GM19239 (cell line): ENCODE results near the gene GSK3A.
A peak's percentile ranks its signal among the peaks of the same experiment; 100 is the strongest.

Experiments
- DNase-seq: peaks from one replicate; pipeline ENCODE4 v3.0.0; 2011; ENCODE audit warnings: low spot score; ENCODE audit not compliant: insufficient read length
- FAIRE-seq: peaks from 2 replicates; lab custom pipeline; 2011; peaks lifted over from hg19 to GRCh38; lab: Jason Lieb, UNC

GSK3A gene

GRCh38 chr19:42233678-42234292 is 8.6 kb downstream of the GSK3A start:
- DNase-seq (no peak), FAIRE-seq (no peak)

DNA sequence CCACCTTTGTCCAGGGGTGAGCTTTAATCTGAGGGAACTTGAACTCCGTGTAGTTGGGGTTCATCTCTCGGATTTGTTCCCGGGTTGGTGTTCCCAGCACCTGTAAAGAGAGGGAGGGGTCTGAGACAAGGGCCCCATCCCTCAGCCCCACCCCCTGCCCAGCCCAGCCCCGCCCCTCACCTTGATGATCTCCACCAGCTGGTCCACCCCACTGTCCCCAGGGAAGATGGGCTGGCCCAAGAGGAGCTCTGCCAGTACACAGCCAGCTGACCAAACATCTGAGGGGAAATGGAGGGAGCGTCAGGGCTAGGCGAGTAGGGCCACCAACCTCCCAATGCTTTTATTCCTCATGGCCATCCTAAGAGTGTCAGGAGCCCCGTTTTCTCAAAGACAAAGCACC is 9.3 kb downstream of the GSK3A start:
- no peak for DNase-seq
- FAIRE-seq = no peak

DNA sequence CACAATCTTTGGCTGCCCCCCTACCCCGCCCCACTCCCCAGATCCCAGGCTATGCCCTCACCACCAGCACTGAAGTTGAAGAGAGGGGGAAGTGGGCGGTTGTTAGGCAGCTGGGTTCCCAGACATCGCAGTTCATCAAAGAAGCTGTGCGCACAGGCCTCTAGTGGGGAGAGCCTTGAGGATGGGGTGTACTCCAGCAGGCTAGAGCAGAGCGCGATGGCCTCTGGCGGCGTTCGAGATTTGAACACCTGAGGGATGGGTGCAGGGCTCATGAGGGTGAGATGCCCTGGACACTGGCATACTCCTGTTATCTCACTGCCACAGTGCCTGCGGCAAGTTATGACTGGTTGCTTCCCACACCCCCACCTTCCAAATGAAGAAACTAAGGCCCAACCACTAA is 10.0 kb downstream of the GSK3A start:
- no peak for DNase-seq
- no peak for FAIRE-seq

DNA sequence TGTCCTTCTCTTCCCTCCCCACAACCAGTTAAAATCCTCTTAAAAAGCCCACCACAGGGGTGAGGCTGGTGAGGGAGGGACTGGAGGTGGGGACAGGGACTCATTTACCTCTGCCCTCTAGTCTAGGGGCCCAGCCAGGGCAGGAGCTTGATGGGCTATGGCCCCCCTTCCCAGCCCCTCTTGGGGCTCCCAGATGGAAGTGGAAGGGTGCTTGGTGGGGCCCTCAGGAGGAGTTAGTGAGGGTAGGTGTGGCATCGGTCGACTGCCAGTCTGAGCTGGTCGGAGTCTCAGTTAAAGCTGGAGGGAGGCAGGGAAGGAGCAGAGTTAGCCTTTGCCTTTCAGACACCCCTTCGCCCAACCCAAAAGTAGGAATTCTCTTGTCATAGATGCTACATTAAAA is 11.8 kb downstream of the GSK3A start:
- FAIRE-seq (no peak), DNase-seq (no peak)

DNA sequence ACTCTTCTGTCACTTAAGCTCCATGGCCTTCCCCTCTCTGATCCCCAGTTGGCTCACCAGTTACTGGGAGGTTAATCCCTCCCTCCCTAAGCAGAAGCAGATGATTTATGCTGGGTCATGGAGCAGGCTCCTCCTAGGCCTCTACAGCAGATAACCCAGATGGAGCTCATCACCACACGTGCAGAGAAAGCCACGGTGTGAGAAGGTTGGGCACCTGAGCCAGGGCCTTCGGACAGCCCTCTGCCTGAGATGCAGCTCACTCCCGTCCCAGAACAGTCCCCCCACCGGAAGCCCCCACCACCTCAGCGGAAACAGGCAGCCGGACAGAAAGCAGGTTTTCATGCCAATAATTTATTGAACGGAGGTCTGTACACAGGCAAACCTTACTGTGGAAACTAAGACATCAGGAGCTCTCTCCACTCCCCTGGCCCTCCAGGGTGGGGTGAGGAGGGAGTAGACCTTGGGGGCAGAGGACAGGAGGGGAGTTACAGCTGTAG is 12.5 kb downstream of the GSK3A start:
- no peak for FAIRE-seq
- no peak for DNase-seq

DNA sequence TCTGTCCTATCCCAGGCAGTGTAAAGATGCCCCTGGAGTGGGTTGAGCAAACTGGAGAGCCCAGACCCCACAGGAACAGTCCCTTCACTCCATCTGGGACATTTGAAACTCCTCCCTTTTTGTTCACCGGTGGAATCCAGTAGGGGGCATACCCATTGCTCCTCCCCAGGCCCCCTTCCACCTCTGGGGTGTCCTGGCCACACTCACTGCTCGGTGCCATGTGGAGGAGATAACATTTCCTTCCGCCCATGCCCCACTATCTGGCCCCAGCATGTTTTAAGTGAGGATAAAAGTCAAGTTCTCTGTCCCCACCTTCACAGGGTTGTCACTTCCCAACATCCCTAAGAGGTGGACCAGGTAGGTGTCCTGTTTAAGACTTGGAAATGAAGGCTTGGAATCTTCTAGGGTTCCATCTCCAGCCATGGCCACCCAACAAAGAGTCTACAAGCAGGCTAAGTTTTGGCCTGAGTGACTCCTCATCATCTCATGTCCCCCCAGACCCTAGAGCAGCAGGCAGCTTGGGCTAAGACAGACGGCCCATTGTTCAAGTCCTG is 13.0 kb downstream of the GSK3A start:
- FAIRE-seq = no peak
- DNase-seq = no peak

- DNase-seq (no peak), FAIRE-seq (no peak)
These were observed 13.8 kb downstream of the GSK3A start for GRCh38 chr19:42228641-42229040.

- FAIRE-seq = no peak
- DNase-seq = no peak
These were observed 15.5 kb downstream of the GSK3A start for GRCh38 chr19:42226886-42227285.

DNA sequence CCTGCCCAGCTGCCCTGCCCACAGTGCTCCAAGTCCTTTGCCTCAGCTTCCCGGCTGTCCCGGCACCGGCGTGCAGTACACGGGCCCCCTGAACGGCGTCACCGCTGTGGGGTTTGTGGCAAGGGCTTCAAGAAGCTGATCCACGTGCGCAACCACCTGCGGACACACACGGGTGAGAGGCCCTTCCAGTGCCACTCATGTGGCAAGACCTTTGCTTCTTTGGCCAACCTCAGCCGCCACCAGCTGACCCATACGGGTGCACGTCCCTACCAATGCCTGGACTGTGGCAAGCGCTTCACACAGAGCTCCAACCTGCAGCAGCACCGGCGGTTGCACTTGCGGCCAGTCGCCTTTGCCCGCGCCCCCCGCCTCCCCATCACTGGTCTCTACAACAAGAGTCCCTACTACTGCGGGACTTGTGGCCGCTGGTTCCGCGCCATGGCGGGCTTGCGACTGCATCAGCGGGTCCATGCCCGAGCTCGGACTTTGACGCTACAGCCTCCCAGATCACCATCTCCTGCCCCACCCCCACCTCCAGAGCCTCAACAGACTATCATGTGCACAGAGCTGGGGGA is 16.6 kb downstream of the GSK3A start:
- no peak for DNase-seq
- FAIRE-seq = no peak

DNA sequence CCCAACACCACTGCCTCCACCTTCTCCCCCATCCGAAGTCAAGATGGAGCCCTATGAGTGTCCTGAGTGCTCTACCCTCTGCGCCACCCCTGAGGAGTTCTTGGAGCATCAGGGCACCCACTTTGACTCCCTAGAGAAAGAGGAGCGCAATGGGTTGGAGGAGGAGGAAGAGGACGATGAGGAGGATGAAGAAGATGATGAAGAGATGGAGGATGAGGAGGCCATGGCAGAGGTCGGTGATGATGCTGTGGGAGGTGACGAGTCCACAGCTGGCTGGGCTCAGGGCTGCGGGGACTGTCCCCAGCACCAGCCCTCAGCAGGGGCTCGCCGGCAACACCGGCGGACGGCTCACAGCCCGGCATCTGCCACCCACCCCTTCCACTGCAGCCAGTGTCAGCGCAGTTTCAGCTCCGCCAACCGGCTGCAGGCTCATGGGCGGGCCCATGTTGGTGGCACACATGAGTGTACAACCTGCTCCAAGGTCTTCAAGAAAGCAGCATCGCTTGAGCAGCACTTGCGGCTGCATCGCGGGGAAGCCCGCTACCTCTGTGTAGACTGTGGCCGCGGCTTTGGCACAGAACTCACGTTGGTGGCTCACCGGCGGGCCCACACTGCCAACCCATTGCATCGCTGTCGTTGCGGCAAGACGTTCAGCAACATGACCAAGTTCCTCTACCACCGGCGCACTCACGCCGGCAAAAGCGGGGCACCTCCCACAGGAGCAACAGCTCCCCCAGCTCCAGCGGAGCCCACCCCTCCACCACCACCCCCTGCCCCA is 17.3 kb downstream of the GSK3A start:
- DNase-seq = no peak
- no peak for FAIRE-seq

GRCh38 chr19:42220751-42221097 is 21.7 kb downstream of the GSK3A start:
- DNase-seq (no peak), FAIRE-seq (no peak)

DNA sequence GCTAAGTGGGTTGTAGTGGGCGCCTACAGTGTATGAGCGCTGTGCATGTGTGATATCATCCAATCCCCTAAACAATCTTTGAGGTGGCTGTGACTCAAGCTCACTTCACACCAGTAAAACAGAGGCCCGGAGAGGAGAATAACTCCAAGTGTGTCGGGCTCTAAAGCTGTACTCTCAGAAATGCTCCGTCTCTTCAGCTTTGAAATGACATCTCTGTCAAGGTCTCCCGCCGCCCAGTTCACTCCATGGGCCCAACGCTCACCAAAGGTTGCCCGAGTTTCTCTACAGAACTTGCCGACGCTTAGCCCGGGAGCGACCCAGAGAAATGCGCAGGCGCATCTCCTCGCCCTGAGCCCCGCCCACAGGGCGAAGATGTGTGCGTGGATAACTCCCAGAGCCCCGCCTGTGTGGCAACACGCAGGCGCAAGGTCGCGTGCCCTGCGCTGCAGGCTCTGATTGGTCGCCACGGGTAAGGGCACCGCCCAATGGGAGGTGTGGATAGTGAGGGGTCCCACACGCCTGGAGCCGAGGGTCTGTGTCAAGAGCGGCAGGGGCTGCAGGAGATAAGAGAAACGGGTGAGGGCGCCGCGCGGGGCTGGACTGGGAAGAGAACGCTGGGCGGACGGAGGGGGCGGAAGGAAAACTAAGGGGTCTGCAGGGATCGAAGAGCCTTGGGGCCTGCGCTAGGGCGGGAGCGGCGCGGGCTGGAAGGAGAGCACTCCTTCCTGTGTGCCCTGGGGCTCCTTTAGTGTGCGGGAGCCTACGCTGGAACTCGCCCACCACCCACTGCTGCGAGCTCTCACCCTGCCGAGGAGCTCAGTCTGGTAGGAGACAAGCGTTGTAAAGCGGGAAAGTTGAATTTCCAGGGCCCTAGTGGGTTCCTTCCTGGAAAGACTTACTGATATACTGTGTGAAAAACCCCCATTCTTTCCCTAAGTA is 22.3 kb downstream of the GSK3A start, which contains the start of gene ZNF526:
Gene ZNF526 (plus strand): TSS at position 501 of the 939 bp plus-strand sequence. CDS start 4,092 bp downstream, outside the sequence.
- FAIRE-seq (peak; percentile 100), DNase-seq (peak; percentile 99)

DNA sequence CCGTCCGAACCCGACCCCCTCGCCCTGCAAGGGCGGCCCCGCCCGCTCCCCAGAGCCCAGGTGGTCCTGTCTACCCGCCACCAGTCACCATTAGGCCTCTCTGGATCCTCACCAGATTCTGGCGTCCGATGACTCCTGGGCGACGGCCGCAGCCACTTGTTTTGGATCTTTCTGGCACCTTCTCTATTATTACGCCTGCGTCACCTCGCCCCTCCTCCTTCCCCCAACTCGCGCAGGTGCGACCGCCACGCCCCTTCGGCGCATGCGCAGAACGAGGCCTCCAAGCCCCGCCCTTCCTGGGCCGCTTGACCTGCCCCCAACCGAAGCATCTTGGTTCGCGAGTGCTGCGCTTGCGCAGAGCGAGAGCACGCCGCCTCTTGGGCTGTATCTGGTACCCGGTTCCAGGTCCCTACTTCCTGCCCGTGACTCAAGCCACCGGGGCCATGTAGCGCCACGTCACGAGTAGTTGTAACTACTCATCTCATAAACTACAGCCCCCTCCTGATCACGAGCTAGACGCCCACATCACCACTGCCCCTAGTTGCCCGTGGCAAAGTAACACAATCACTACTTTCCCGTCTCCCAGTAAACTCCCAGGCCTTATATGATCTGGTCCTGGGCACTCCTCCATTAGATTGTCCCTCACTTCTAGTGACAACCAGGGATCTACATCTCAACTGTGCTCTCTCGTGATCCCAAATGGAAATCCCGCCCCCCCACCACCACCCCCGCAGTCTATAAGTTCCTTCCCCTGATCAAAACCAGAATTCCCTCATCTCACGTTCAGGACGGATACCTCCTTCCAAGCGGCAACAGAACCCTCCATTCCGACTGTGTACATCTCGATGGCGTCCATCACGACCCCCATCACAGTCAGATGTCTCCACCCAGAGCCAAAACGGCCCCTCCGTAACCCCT is 24.6 kb downstream of the GSK3A start, which contains the start of gene DEDD2:
Gene DEDD2 (minus strand): TSS at position 158 of the 918 bp plus-strand sequence. CDS start 670 bp downstream, outside the sequence.
- DNase-seq (peak; percentile 96), FAIRE-seq (peak; percentile 95)

GRCh38 chr19:42216653-42217519 is 25.5 kb downstream of the GSK3A start:
- no peak for FAIRE-seq
- no peak for DNase-seq

DNA sequence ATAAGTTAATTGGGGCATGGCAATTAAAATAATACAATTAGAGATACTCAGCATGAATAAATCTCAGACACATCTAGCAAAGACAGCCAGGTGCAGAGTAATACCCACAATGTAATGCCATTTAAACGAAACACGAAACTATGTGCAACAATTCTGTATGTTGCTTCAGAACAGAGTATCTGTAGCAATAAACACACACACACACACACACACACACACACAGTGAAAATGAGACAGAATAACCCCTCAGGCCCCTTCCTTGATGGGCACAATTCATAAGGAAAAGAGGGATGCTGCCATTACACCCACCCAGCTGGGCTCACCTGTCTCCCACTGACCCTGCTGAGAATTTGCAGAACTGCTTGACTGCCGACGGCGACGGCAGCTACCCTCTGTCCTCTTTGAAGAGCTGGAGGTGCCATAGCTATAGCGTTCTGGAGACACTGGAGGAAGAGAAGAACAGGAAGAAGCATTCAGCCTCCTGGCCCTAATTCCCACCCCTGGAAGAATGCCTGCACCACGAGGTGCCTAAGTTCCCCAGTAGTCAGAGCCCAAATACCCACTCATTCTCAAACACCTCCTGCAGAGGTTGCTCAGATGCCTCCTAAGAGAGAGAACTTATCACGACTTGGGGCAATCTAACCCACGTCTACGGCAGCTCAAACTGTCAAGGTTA is 27.5 kb downstream of the GSK3A start:
- FAIRE-seq (no peak), DNase-seq (no peak)

DNA sequence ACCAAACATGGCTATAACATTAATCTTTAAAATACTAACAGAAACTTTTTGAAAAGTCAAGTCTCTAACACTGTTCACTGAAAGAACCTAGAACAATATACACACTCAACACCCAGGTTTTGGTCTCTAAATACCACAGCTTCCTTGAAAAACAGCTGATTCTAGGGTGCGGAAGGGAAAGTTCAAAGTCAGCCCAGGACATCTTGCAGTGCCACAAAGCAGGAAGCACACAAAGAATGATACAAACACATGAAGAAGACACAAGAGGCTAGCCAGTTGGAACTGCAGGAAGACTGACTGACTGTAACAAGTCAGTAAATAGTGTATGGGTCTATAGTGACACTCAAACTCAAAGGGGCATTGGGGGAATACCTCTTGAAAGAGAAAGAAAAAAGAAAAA is 29.5 kb downstream of the GSK3A start:
- no peak for FAIRE-seq
- no peak for DNase-seq

- no peak for FAIRE-seq
- no peak for DNase-seq
These were observed 33.8 kb downstream of the GSK3A start for GRCh38 chr19:42208612-42209011.
